ENCODE measurements around the gene CCDC187.
"Not testable (repeated sequence)": the region's sequence is repeated elsewhere in the genome, so short reads cannot be mapped to it uniquely, and the experiment has no call there.

CCDC187 gene

DNA sequence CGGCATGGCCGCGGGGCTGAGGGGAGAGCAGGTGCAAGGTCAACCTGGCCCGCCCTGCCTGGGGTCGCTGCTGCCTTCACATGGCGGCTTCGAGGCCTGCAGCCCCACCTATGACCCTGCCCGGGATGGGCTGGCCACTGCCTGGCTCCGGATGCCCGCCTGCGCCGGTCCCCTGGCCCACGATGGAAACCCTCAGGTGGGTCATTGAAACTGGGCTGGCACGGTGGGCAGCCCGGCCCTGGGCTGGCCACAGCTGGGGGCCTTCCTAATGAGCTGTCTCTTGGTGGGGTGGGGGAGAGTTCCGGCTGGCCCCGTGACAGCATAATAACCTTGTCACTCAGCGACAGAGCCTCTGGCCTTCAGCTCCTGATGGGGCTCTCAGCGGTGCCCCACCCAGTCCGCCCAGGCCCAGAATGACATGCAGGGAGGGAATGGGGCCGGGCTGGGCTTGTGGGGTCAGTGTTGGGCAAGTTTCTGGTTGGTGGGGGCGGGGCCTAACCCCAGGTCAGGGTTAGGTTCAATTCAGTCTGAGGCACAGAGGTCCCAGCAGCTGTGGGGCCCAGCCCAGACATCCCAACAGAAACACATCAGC lies at the start of gene CCDC187:
CCDC187 (minus strand) TSS at position 270 of the 592 bp plus-strand sequence; CDS start at position 6, 264 bp downstream.
- in situ Hi-C loops (cut with HindIII; ENCODE audit: low sequenced_read_pairs), result no loop called here

DNA sequence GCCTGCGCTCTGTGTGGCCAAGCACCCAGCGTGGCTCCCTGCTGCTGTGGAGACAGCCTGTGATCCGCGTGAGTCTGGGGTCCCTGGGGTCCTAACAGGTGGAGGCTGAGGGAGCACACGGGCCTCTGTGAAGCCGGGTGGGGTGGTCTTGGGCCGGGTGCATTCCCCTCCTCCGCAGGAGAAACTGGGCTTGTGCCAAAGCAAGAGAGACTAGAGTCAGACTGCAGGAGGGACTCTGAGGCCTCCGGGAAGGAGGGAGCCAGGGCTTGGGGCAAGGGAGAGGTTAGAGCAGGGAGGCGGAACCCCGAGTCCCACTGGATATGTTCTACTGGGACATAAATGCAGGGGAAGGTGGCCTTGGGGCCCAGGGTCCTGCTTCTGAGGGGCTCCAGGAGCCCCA lies 49.2 kb upstream of the CCDC187 start:
- in situ Hi-C loops (cut with HindIII; ENCODE audit: low sequenced_read_pairs), result no loop called here

DNA sequence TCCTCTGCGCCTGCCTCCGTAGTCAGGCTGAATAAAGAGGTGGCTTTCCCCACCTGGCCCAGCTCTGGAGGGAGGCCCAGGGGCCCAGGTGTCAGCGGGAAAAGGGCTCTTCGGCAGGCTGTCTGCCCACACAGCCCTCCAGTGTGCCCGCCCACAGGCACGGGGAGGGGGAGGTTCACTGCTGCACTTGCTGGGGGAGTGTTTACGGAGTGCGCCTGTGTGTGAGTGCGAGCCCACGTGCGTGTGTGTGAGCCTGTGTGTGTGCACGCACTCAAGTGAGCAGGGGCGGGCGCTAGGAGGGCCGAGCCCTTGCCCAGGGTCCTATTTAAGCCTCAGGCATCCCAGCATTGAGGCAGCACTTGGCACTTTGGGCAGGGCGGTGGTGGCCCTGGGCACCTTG lies 48.8 kb upstream of the CCDC187 start:
- in situ Hi-C loops (cut with HindIII; ENCODE audit: low sequenced_read_pairs), result no loop called here

DNA sequence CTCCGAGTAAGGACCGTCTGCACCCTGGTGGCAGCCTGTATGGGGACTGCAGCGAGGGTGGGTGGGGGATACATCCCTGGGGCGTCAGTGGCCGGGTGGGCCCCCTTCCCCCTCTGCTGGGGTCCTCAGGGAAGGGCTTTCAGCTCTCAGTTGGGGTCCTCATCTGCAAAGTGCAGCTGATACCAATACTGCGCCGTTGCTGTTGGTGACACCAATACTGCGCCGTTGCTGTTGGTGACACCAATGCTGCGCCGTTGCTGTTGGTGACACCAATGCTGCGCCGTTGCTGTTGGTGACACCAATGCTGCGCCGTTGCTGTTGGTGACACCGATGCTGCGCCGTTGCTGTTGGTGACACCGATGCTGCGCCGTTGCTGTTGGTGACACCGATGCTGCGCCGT lies 48.0 kb upstream of the CCDC187 start:
- in situ Hi-C loops (cut with HindIII; ENCODE audit: low sequenced_read_pairs), result not testable (repeated sequence)

DNA sequence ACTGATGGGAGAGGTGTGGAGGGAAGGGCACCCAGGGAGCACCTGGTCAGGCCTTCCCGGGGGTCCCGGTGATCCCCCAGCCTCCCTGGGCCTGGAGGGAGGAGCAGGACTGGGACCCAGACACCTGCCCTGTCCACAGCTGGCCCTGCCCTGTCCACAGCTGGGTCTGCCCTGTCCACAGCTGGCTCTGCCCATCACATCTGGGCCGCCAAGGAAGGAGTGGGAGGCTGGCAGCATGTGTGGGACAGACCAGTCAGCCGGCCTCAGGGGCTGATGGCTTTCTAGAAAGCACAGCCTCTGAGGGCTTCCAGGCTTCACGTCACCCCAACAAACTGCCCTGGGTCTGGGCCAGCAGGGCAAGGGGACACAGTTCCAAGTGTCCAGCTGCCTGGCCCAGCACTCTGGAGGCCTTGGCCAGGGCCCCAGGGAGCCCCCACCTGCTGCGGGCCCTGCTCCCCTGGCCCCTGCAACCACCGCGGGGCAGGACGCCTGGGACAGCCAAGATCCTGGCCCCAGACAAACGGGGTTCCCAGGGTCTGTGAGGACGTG lies 47.4 kb upstream of the CCDC187 start:
- in situ Hi-C loops (cut with HindIII; ENCODE audit: low sequenced_read_pairs), result no loop called here

DNA sequence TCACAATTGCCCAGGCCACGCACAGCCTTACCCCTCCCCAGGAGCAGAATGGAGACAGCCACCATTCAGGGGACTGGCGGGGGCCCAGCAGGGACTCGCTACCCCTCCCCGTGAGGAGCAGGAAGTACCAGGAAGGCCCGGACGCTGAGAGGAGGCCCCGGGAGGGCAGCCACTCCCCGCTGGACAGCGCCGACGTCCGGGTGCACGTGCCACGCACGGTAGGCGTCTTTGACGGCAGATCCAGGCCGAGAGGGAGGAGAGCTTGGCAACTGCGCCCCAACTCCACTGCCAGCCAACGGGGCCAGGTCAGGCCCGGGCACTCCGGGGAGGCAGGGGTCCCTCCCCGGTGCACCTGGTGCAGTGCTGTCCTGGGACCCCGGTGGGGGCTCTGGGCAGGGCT lies 45.7 kb upstream of the CCDC187 start:
- in situ Hi-C loops (cut with HindIII; ENCODE audit: low sequenced_read_pairs), result no loop called here

- in situ Hi-C loops (cut with HindIII; ENCODE audit: low sequenced_read_pairs), result no loop called here
Observed at GRCh38 chr9:136348691-136349090, 44.8 kb upstream of the CCDC187 start.

- in situ Hi-C loops (cut with HindIII; ENCODE audit: low sequenced_read_pairs), result no loop called here
Observed at GRCh38 chr9:136347472-136348256, 43.8 kb upstream of the CCDC187 start.

- in situ Hi-C loops (cut with HindIII; ENCODE audit: low sequenced_read_pairs), result no loop called here
Observed at GRCh38 chr9:136346927-136347465, 43.1 kb upstream of the CCDC187 start.

DNA sequence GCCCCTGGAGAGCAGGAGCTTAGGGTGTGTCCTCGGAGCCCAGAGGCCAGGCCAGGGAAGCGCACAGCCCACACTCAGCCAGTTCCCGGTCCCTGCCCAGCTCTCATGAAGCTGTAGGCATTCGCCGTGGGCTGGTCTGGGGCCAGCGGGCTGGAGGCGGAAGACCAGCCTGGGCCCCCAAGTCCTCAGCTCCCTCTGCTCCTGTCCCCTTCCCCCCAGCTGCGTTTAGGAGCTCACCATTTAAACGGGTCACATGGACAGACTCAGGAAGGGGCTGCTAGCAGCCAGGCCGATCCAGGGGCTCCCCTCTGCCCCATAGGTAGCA lies 42.2 kb upstream of the CCDC187 start:
- in situ Hi-C loops (cut with HindIII; ENCODE audit: low sequenced_read_pairs), result no loop called here

DNA sequence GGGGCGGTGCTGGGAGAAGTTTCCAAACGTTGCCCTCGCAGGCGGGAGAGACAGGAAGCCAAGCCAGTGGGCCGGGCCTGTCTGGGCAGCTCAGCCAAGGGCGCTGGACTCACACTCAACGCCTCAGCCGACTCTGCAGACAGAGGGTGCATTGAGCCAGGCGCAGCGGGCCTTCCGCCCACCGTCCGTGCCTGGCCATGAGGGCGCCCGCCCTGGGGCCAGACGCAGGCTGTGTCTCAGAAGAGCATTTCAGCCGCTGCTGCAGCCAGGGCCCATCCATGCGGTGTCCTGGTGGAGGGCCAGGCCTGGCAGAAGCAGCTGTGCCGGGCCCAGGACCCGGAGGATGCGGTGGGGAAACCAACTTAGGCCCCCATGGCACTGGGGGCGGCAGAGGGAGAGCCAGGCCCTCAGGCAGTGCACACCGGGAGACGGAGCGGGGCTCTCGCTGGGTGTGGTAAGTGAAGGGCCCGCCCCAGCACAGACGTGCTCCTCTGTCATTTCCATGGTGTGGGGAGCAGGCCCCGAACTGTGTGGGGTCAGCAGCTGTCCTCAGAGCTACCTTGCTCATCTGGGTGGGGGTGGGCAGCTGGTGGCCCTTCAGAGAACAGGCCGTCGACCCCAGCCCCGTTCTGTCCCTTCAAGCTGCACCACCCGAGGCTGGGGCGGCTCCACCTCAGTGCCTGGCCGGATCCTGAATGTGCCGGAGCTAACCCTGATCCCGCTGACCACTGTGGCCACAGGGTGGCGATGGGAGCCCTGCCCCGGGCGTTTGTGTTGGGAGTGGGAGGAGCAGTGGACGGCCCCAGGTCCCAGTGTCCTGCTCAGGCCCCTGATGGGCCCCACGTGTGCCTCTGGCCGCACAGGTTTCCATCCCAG lies 41.6 kb upstream of the CCDC187 start:
- in situ Hi-C loops (cut with HindIII; ENCODE audit: low sequenced_read_pairs), result no loop called here

GRCh38 chr9:136344544-136345280 lies 40.8 kb upstream of the CCDC187 start:
- in situ Hi-C loops (cut with HindIII; ENCODE audit: low sequenced_read_pairs), result no loop called here

DNA sequence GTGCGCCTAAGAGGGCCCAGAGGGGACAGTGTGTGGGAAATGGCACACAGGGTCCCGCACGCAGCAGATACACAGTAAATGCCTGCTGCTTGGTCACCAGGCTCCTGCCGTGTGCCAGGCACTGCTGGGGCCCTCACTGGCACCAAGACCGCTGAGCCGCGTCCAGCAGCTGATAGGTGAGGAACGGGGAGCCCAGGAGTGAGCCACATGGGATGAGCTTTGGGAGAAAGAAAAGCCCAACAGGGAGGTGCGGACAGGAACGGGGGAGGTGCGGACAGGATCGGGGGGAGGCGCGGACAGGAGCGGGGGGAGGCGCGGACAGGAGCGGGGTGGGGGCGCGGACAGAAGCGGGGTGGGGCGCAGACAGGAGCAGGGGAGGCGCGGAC lies 40.0 kb upstream of the CCDC187 start:
- in situ Hi-C loops (cut with HindIII; ENCODE audit: low sequenced_read_pairs), result no loop called here

DNA sequence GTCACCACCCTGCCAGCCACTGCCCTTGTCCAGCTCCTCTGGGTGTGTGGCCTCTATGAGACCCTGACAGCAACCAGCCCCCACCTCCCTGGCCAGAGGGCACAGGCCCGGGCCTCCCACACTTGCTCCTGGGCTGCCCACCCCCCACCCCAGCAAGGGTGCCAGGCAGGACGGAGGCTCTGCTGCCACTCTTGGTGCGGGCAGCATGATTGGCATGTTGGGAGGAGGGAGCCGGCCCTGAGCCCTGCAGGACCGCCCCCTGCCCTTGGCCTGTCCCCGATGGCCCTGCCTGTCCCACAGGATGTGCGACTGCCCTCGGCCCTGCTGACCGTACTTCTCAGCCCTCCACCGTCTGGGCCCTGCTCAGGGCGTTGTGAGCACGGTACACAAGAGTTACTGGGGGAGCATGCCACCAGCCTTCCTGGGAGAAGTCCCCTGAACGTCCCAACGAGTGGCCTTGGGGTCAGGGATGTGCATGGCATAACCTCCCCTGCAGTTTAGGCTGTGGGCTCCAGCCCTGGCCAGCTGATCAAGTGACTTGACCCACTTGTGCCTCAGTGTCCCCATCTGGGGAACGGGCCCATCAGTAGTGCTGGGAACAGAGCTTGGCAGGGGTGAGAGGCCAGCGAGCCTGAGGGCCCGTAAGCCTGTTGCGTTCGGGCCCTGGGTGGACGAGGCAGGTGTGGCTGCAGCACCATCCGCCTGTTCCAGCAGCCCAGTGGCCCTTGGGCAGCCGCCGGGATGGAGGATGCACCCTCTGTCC lies 39.4 kb upstream of the CCDC187 start:
- in situ Hi-C loops (cut with HindIII; ENCODE audit: low sequenced_read_pairs), result no loop called here

DNA sequence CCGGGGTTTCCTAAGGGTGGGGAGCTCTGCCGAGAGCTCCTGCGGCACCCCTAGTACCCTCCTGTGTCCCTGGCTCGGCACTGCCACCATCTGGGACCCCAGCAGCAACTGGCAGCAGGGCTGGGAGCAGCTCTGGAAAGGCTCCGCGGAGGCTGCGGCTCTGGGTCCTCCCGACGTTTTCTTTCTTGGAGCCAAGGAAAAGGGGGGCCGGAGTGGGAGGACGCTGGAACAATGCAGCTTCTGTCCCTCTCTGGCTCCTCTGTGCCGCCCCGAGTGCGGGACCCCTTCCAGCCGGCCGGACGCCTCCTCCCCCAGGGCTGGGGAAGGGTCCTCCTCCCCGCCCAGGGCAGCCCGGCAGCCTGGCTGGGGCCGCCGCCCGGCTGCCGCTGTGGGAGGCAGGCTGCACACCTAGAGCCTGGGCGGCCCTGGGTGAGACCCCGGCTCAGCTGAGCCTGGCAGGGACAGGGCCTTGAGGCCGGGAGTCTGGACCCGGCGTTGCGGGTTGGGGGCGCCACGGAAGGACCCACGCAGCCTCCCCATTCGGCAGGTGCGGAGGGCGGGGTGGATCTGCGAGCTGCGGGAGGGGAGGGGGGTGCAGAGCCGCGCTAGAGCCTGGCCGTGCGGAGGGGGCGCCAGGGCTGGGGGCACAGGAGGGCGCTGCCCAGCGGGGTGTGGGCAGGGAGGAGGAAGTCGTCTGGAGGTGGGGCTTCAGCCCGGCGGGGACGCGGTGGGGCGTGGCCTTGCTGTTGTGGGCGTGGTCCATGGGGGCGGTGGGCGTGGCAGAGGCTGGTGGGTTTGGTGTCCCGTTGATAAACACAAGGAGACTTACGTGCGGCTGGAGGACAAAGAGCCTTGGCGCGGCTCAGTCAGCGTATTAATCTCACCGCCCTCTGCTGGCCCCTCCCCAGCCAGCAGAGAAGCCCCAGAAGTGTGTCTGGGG lies 38.6 kb upstream of the CCDC187 start:
- in situ Hi-C loops (cut with HindIII; ENCODE audit: low sequenced_read_pairs), result no loop called here

DNA sequence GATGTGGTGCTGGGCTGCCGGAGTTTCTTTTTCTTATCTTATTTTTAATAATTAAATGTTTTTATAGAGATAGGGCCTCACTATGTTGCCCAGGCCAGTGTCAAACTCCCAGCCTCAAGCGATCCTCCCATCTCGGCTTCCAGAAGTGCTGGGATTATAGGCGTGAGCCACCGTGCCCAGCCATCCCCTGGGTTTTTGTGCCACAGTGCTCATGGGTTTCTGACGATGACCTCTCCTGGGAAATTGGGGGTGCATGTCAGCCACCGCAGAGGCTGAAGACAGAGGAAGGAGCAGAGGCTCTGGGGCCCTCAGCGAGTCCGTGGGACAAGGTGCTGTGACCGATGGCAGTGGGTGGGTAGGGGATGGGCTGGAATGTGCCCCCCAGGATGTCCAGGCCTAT lies 37.9 kb upstream of the CCDC187 start:
- in situ Hi-C loops (cut with HindIII; ENCODE audit: low sequenced_read_pairs), result no loop called here

DNA sequence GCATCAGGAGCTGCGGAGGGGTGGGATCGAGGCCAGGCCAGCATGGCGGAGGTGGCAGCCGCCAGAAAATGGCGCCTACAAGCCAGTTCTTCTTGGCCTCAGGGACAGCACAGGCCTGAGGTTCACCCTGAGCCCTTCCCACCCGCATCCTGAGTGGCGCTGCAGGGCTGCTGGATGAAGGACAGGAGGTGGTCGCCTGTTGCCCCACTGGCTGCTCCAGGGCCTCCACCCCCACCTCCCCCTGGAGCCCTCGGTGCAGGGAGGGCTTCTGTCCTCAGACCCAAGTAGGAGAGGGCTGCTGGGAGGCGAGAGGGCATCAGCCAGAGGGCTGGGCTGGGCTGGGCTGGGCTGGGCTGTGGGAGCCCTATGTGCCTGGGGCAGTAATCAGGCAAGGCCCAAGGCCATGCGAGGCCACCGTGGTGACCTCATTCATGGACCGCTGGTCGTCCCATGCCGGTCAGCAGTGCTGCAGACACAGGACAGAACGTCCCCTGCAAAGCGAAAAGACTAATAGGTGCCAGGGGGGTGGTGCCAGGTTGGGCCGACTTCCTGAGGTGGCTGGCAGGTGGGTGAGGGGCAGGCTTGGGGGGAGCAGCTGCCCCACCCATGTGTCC lies 37.3 kb upstream of the CCDC187 start:
- in situ Hi-C loops (cut with HindIII; ENCODE audit: low sequenced_read_pairs), result no loop called here

GRCh38 chr9:136340356-136341041 lies 36.6 kb upstream of the CCDC187 start:
- in situ Hi-C loops (cut with HindIII; ENCODE audit: low sequenced_read_pairs), result no loop called here

Data from DLD1 (cell line).